Duodenal mucosa (tissue), 2 donors: ENCODE measurements around the gene SHISA6.

ENCODE experiments used
- H3K27ac ChIP-seq: one replicate; pipeline ENCODE4 v1.7.0; 2013; ENCODE audit warnings: low read depth, low read length
- H3K27me3 ChIP-seq, 2 donors: one replicate each; pipeline ENCODE4 v1.7.0; 2013; ENCODE audit warnings: low read length in 2 of 2, control low read depth in 1 of 2; ENCODE audit not compliant: insufficient read depth in 2 of 2, control insufficient read depth in 1 of 2
- H3K36me3 ChIP-seq, 2 donors: one replicate each; pipeline ENCODE4 v1.7.0; 2013; ENCODE audit warnings: low read length in 2 of 2, control low read depth in 1 of 2; ENCODE audit not compliant: insufficient read depth in 2 of 2, control insufficient read depth in 1 of 2
- H3K4me1 ChIP-seq, 2 donors: one replicate each; pipeline ENCODE4 v1.7.0; 2013; ENCODE audit warnings: low read length in 2 of 2, control low read depth in 1 of 2; ENCODE audit not compliant: insufficient read depth in 2 of 2, control insufficient read depth in 1 of 2
- H3K4me3 ChIP-seq, 2 donors: one replicate each; pipeline ENCODE4 v1.7.0; 2013; ENCODE audit warnings: low read length in 2 of 2, low read depth in 1 of 2
- H3K9ac ChIP-seq, 2 donors: one replicate each; pipeline ENCODE4 v1.7.0; 2013; ENCODE audit warnings: low read length in 2 of 2, low read depth in 1 of 2
- H3K9me3 ChIP-seq, 2 donors: one replicate each; pipeline ENCODE4 v1.7.0; 2013; ENCODE audit warnings: low read length in 2 of 2, control low read depth in 1 of 2; ENCODE audit not compliant: control insufficient read depth in 1 of 2

SHISA6 gene

GRCh38 chr17:11555530-11555929 lies 314.5 kb downstream of the SHISA6 start:
- Histone ChIP-seq H3K9ac (no peak overlapping the region), H3K9me3 (no peaks in the 10 kb centered on the region), H3K36me3 (no peaks in the 10 kb centered on the region), H3K27ac (no peak overlapping the region), H3K4me3 (no peak overlapping the region), H3K4me1 (no peaks in the 10 kb centered on the region), H3K27me3 (no peaks in the 10 kb centered on the region)

GRCh38 chr17:11557727-11558452 lies 316.9 kb downstream of the SHISA6 start:
- Histone ChIP-seq H3K9ac (no peak overlapping the region), H3K27ac (no peak overlapping the region), H3K4me3 (no peak overlapping the region), H3K4me1 (no peaks in the 10 kb centered on the region), H3K9me3 (no peaks in the 10 kb centered on the region), H3K27me3 (no peaks in the 10 kb centered on the region), H3K36me3 (no peaks in the 10 kb centered on the region)

- Histone ChIP-seq H3K4me3 (no peak overlapping the region), H3K9me3 (no peaks in the 10 kb centered on the region), H3K27me3 (no peaks in the 10 kb centered on the region), H3K36me3 (no peaks in the 10 kb centered on the region), H3K9ac (no peak overlapping the region), H3K27ac (no peak overlapping the region), H3K4me1 (no peaks in the 10 kb centered on the region)
Measured at GRCh38 chr17:11558681-11559234, 317.7 kb downstream of the SHISA6 start.

- H3K36me3 ChIP-seq = no peaks in the 10 kb centered on the region
- no peak overlapping the region for H3K4me3 ChIP-seq
- no peak overlapping the region for H3K9ac ChIP-seq
- no peaks in the 10 kb centered on the region for H3K4me1 ChIP-seq
- no peak overlapping the region for H3K27ac ChIP-seq
- no peaks in the 10 kb centered on the region for H3K27me3 ChIP-seq
- H3K9me3 ChIP-seq = no peaks in the 10 kb centered on the region
Measured at GRCh38 chr17:11559601-11560000, 318.6 kb downstream of the SHISA6 start.

- H3K36me3 ChIP-seq = no peaks in the 10 kb centered on the region
- H3K4me3 ChIP-seq = no peak overlapping the region
- H3K9ac ChIP-seq = no peak overlapping the region
- H3K4me1 ChIP-seq = no peaks in the 10 kb centered on the region
- no peaks in the 10 kb centered on the region for H3K9me3 ChIP-seq
- no peaks in the 10 kb centered on the region for H3K27me3 ChIP-seq
- no peak overlapping the region for H3K27ac ChIP-seq
Measured at GRCh38 chr17:11561281-11561680, 320.3 kb downstream of the SHISA6 start.

GRCh38 chr17:11561702-11562101 lies 320.7 kb downstream of the SHISA6 start:
- H3K36me3 ChIP-seq = no peaks in the 10 kb centered on the region
- H3K27me3 ChIP-seq = no peaks in the 10 kb centered on the region
- H3K9me3 ChIP-seq = no peaks in the 10 kb centered on the region
- no peak overlapping the region for H3K4me3 ChIP-seq
- H3K9ac ChIP-seq = no peak overlapping the region
- no peak overlapping the region for H3K27ac ChIP-seq
- H3K4me1 ChIP-seq = no peaks in the 10 kb centered on the region

GRCh38 chr17:11564589-11565380 lies 323.8 kb downstream of the SHISA6 start:
- Histone ChIP-seq H3K9me3 (no peaks in the 10 kb centered on the region), H3K27me3 (no peaks in the 10 kb centered on the region), H3K4me3 (no peak overlapping the region), H3K9ac (no peak overlapping the region), H3K4me1 (no peaks in the 10 kb centered on the region), H3K36me3 (no peaks in the 10 kb centered on the region), H3K27ac (no peak overlapping the region)

- Histone ChIP-seq H3K4me1 (no peaks in the 10 kb centered on the region), H3K27ac (no peak overlapping the region), H3K27me3 (no peaks in the 10 kb centered on the region), H3K9ac (no peak overlapping the region), H3K36me3 (no peaks in the 10 kb centered on the region), H3K4me3 (no peak overlapping the region), H3K9me3 (no peaks in the 10 kb centered on the region)
Measured at GRCh38 chr17:11565591-11565990, 324.6 kb downstream of the SHISA6 start.

GRCh38 chr17:11578998-11579397 lies 338.0 kb downstream of the SHISA6 start:
- Histone ChIP-seq H3K9ac (no peak overlapping the region), H3K9me3 (no peaks in the 10 kb centered on the region), H3K4me1 (no peaks in the 10 kb centered on the region), H3K27me3 (no peaks in the 10 kb centered on the region), H3K36me3 (no peaks in the 10 kb centered on the region), H3K4me3 (no peak overlapping the region), H3K27ac (no peak overlapping the region)

GRCh38 chr17:11580677-11581076 lies 339.7 kb downstream of the SHISA6 start:
- no peaks in the 10 kb centered on the region for H3K36me3 ChIP-seq
- H3K27ac ChIP-seq = no peak overlapping the region
- H3K9ac ChIP-seq = no peak overlapping the region
- no peaks in the 10 kb centered on the region for H3K27me3 ChIP-seq
- H3K4me1 ChIP-seq = no peaks in the 10 kb centered on the region
- no peaks in the 10 kb centered on the region for H3K9me3 ChIP-seq
- no peak overlapping the region for H3K4me3 ChIP-seq
